Heart left ventricle (tissue), 13 donors: ENCODE measurements around the gene BLMH.

Experiments
- POLR2A ChIP-seq, 2 donors: fragments of 450-650 bp; IDR thresholded peaks; one replicate each; pipeline ENCODE4 v1.6.1; 2017; ENCODE audit warnings: antibody characterized with exemption in 2 of 2, mild to moderate bottlenecking in 2 of 2, moderate library complexity in 2 of 2
- TF ChIP-seq, protein P1 (sequence below), 12 donors: fragments of 200-600 bp; sonication (generic) in 4 of 12; IDR thresholded peaks; one replicate each; pipeline versions ENCODE4 v1.5.0 to v1.8.0; 2018 to 2022; ENCODE audit warnings: antibody characterized with exemption in 12 of 12, mild to moderate bottlenecking in 5 of 12
- donor health status: ischemic (EF 13 %, LVEDD 7.1; RV severe dilation, severe dysfunction).
- donor health status: DM: no; HTN: yes; CAD: no.
- donor health status: DM: no; HTN: no; CAD: no.
- donor health status: ischemic (EF 25% LVEDD 6.9; RV normal size, moderate dysfunction).
- donor health status: ischemic (EF 25% LVEDD 5.7; RV mildly dilated, moderate dysfunction).
- donor health status: ischemic (EF 35%, LVEDD 5.7; RV mildly dilated, moderate dysfunction).
- donor health status: nonischemic (EF 11% LVEDD 7.7; RV severe dilation, severe dysfunction).
- donor health status: DM: yes; HTN: yes; CAD: no.
- donor health status: PGD.
- donor health status: ischemic (EF 29% LVEDD 5.4; RV normal size, mild dysfunction).
- donor health status: nonischemic (EF 23%, LVEDD 6.1; RV moderate dilation, normal function).

DNA sequence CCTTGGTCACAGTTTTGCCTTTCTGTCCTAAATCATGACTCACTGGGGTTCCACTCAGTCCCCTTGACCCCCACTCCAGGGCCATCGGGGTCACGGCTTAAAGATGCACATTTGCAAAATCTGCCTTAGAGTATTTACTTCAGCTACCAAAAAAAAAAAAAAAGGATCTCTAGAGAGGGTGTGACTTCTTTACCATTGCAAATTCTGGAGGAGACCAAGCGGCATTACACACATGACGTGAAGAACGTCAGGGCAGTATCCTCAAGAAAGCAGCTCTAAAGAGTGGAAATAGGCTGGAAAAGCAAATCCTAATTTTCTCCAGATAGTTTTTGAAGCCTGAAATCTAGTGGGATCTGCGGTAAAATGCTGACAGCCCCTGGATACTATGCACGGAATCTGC, 81.8 kb downstream of the BLMH start:
- no peak for TF ChIP-seq POLR2A (IDR thresholded peaks at IDR 0.05)
- TF ChIP-seq, protein P1, sequence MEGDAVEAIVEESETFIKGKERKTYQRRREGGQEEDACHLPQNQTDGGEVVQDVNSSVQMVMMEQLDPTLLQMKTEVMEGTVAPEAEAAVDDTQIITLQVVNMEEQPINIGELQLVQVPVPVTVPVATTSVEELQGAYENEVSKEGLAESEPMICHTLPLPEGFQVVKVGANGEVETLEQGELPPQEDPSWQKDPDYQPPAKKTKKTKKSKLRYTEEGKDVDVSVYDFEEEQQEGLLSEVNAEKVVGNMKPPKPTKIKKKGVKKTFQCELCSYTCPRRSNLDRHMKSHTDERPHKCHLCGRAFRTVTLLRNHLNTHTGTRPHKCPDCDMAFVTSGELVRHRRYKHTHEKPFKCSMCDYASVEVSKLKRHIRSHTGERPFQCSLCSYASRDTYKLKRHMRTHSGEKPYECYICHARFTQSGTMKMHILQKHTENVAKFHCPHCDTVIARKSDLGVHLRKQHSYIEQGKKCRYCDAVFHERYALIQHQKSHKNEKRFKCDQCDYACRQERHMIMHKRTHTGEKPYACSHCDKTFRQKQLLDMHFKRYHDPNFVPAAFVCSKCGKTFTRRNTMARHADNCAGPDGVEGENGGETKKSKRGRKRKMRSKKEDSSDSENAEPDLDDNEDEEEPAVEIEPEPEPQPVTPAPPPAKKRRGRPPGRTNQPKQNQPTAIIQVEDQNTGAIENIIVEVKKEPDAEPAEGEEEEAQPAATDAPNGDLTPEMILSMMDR (IDR thresholded peaks at IDR 0.05): no peak
